GM12878 (cell line): Measurements from ENCODE around the gene CRYL1.

ENCODE experiments used
- BACH1 ChIP-seq: fragments of 450-650 bp; IDR thresholded peaks from 2 replicates; pipeline ENCODE4 v1.6.1; 2017; ENCODE audit warnings: mild to moderate bottlenecking, borderline replicate concordance
- HDAC2 ChIP-seq: fragments of 200-600 bp; sonication (generic); IDR thresholded peaks from 2 replicates; pipeline ENCODE4 v1.6.1; 2017
- POLR2A ChIP-seq: IDR thresholded peaks from 2 replicates; pipeline ENCODE4 v1.6.1; 2011; ENCODE audit warnings: low read depth, mild to moderate bottlenecking, low read length
- POLR2AphosphoS5 ChIP-seq: IDR thresholded peaks from 2 replicates; pipeline ENCODE4 v1.6.1; 2011; ENCODE audit warnings: mild to moderate bottlenecking, low read length, inconsistent platforms
- STAT1 ChIP-seq: fragments of 450-650 bp; conservative IDR thresholded peaks from 2 replicates; pipeline ENCODE4 v1.6.1; 2014; ENCODE audit warnings: antibody characterized with exemption, mild to moderate bottlenecking
- TCF12 ChIP-seq: IDR thresholded peaks from 2 replicates; pipeline ENCODE4 v1.6.1; 2011; ENCODE audit warnings: low read depth, mild to moderate bottlenecking, low read length
- TF ChIP-seq, protein P1 (sequence below), 3 experiments: IDR thresholded peaks in 2 of 3; conservative IDR thresholded peaks in 1 of 3; 2 replicates each; pipeline ENCODE4 v1.5.1; 2011; ENCODE audit warnings: low read depth in 3 of 3, low read length in 3 of 3, mild to moderate bottlenecking in 3 of 3, control low read depth in 2 of 3, moderate library complexity in 2 of 3, inconsistent platforms in 1 of 3, mixed read lengths in 1 of 3; ENCODE audit not compliant: control insufficient read depth in 2 of 3, insufficient read depth in 1 of 3; ENCODE audit errors: extremely low read depth in 1 of 3
- TF ChIP-seq, protein P2 (sequence below): IDR thresholded peaks from 2 replicates; pipeline ENCODE4 v1.6.1; 2012; ENCODE audit warnings: low read depth, low read length, improper control_type of control experiment
- TF ChIP-seq, protein P3 (sequence below): fragments of 450-650 bp; IDR thresholded peaks from 2 replicates; pipeline ENCODE4 v1.6.1; 2016; ENCODE audit warnings: mild to moderate bottlenecking
- TF ChIP-seq, protein P4 (sequence below): IDR thresholded peaks from 2 replicates; pipeline ENCODE4 v1.6.1; 2012; ENCODE audit warnings: low read depth, low read length, improper control_type of control experiment

- TF ChIP-seq, protein P1, sequence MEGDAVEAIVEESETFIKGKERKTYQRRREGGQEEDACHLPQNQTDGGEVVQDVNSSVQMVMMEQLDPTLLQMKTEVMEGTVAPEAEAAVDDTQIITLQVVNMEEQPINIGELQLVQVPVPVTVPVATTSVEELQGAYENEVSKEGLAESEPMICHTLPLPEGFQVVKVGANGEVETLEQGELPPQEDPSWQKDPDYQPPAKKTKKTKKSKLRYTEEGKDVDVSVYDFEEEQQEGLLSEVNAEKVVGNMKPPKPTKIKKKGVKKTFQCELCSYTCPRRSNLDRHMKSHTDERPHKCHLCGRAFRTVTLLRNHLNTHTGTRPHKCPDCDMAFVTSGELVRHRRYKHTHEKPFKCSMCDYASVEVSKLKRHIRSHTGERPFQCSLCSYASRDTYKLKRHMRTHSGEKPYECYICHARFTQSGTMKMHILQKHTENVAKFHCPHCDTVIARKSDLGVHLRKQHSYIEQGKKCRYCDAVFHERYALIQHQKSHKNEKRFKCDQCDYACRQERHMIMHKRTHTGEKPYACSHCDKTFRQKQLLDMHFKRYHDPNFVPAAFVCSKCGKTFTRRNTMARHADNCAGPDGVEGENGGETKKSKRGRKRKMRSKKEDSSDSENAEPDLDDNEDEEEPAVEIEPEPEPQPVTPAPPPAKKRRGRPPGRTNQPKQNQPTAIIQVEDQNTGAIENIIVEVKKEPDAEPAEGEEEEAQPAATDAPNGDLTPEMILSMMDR (IDR thresholded peaks at IDR 0.05 in 2 of 3, conservative IDR thresholded peaks at IDR 0.05 in 1 of 3; ENCODE audit: control insufficient read depth in 2 of 3, extremely low read depth in 1 of 3, insufficient read depth in 1 of 3, low read depth in 3 of 3, low read length in 3 of 3), result no peak
- TF ChIP-seq, protein P2, sequence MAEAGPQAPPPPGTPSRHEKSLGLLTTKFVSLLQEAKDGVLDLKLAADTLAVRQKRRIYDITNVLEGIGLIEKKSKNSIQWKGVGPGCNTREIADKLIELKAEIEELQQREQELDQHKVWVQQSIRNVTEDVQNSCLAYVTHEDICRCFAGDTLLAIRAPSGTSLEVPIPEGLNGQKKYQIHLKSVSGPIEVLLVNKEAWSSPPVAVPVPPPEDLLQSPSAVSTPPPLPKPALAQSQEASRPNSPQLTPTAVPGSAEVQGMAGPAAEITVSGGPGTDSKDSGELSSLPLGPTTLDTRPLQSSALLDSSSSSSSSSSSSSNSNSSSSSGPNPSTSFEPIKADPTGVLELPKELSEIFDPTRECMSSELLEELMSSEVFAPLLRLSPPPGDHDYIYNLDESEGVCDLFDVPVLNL, result no peak
- TF ChIP-seq, protein P3, sequence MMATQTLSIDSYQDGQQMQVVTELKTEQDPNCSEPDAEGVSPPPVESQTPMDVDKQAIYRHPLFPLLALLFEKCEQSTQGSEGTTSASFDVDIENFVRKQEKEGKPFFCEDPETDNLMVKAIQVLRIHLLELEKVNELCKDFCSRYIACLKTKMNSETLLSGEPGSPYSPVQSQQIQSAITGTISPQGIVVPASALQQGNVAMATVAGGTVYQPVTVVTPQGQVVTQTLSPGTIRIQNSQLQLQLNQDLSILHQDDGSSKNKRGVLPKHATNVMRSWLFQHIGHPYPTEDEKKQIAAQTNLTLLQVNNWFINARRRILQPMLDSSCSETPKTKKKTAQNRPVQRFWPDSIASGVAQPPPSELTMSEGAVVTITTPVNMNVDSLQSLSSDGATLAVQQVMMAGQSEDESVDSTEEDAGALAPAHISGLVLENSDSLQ, result no peak
- TF ChIP-seq BACH1, result no peak
- no peak for TF ChIP-seq HDAC2
- no peak for TF ChIP-seq STAT1
- TF ChIP-seq, protein P4, sequence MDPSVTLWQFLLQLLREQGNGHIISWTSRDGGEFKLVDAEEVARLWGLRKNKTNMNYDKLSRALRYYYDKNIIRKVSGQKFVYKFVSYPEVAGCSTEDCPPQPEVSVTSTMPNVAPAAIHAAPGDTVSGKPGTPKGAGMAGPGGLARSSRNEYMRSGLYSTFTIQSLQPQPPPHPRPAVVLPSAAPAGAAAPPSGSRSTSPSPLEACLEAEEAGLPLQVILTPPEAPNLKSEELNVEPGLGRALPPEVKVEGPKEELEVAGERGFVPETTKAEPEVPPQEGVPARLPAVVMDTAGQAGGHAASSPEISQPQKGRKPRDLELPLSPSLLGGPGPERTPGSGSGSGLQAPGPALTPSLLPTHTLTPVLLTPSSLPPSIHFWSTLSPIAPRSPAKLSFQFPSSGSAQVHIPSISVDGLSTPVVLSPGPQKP, result no peak
- TF ChIP-seq TCF12, result no peak
- TF ChIP-seq POLR2A, result no peak
- no peak for TF ChIP-seq POLR2AphosphoS5
Measured at GRCh38 chr13:20397896-20398295, 127.8 kb downstream of the CRYL1 start.
